GM23338 (cell line): Measurements from ENCODE around the gene DYNC2LI1. TPM values are rescaled to one million over a fixed set of nuclear protein-coding genes. Genes with fewer than 3 reads are reported as not detected.

ENCODE experiments used
- ATAC-seq: fragments of 200-7000 bp; cut with Tn5 transposase; 3 replicates; pipeline ENCODE4 v1.9.1; 2020
- DNase-seq: peaks from one replicate; pipeline ENCODE4 v3.0.0-alpha.2; 2015; ENCODE audit warnings: low spot score
- H2AFZ ChIP-seq: fragments of 200-600 bp; sonication (generic); 2 replicates; pipeline ENCODE4 v1.8.0; 2016; ENCODE audit warnings: antibody characterized with exemption, mild to moderate bottlenecking, moderate library complexity
- H3F3A ChIP-seq: fragments of 200-600 bp; sonication (generic); replicated peaks from 2 replicates; pipeline ENCODE4 v1.8.0; 2017; ENCODE audit warnings: antibody characterized with exemption, mixed run types, low read depth
- H3K27ac ChIP-seq: fragments of 200-600 bp; sonication (generic); 2 replicates; pipeline ENCODE4 v1.6.1; 2016; ENCODE audit warnings: low read depth
- H3K27me3 ChIP-seq: fragments of 200-600 bp; sonication (generic); 2 replicates; pipeline ENCODE4 v1.8.0; 2016; ENCODE audit warnings: mild to moderate bottlenecking, mixed run types, moderate library complexity; ENCODE audit not compliant: insufficient read depth
- H3K36me3 ChIP-seq: fragments of 200-600 bp; sonication (generic); 2 replicates; pipeline ENCODE4 v1.8.0; 2016; ENCODE audit warnings: mild to moderate bottlenecking; ENCODE audit not compliant: insufficient read depth
- H3K4me1 ChIP-seq: fragments of 200-600 bp; sonication (generic); 2 replicates; pipeline ENCODE4 v1.8.0; 2016; ENCODE audit warnings: mild to moderate bottlenecking, moderate library complexity; ENCODE audit not compliant: insufficient read depth
- H3K4me2 ChIP-seq: fragments of 200-600 bp; sonication (generic); 2 replicates; pipeline ENCODE4 v1.7.1; 2017; ENCODE audit warnings: mixed run types
- H3K4me3 ChIP-seq: fragments of 200-600 bp; sonication (generic); 2 replicates; pipeline ENCODE4 v1.6.1; 2016; ENCODE audit warnings: mixed run types
- H3K79me2 ChIP-seq: fragments of 200-600 bp; sonication (generic); replicated peaks from 2 replicates; pipeline ENCODE4 v1.8.0; 2017; ENCODE audit warnings: mild to moderate bottlenecking; ENCODE audit not compliant: insufficient read depth
- H3K9me2 ChIP-seq: fragments of 200-600 bp; sonication (generic); 2 replicates; pipeline ENCODE4 v1.8.0; 2017; ENCODE audit not compliant: insufficient read depth
- H4K20me1 ChIP-seq: fragments of 200-600 bp; sonication (generic); replicated peaks from 2 replicates; pipeline ENCODE4 v1.8.0; 2017; ENCODE audit warnings: mild to moderate bottlenecking; ENCODE audit not compliant: insufficient read depth
- H3K27ac Mint-ChIP-seq: 2 replicates; pipeline ENCODE4 v1.8.0; 2020; ENCODE audit warnings: inconsistent platforms, mild to moderate bottlenecking, moderate library complexity, mixed read lengths
- H3K27me3 Mint-ChIP-seq: 3 replicates; pipeline ENCODE4 v1.8.0; 2022; ENCODE audit warnings: low read depth, mild to moderate bottlenecking, moderate library complexity, mixed read lengths, inconsistent platforms; ENCODE audit not compliant: insufficient read depth, poor library complexity
- H3K36me3 Mint-ChIP-seq: 3 replicates; pipeline ENCODE4 v1.8.0; 2021; ENCODE audit warnings: low read depth, mild to moderate bottlenecking, inconsistent platforms, moderate library complexity, mixed read lengths
- H3K4me1 Mint-ChIP-seq: 3 replicates; pipeline ENCODE4 v1.8.0; 2020; ENCODE audit warnings: mild to moderate bottlenecking, inconsistent platforms, mixed read lengths
- H3K4me3 Mint-ChIP-seq: 3 replicates; pipeline ENCODE4 v1.8.0; 2021; ENCODE audit warnings: moderate library complexity, mild to moderate bottlenecking, inconsistent platforms, mixed read lengths
- H3K9me3 Mint-ChIP-seq: 3 replicates; pipeline ENCODE4 v1.8.0; 2020; ENCODE audit warnings: moderate library complexity, mild to moderate bottlenecking, inconsistent platforms, mixed read lengths
- CTCF ChIP-seq, 2 experiments: fragments of 200-600 bp in 1 of 2; sonication (generic) in 1 of 2; conservative IDR thresholded peaks; 2 replicates each; pipeline versions ENCODE4 v1.5.1 to v1.6.1; 2016 to 2017; ENCODE audit warnings: antibody characterized with exemption in 2 of 2, low read depth in 2 of 2, mild to moderate bottlenecking in 2 of 2, moderate library complexity in 1 of 2
- EZH2 ChIP-seq: fragments of 200-600 bp; sonication (generic); IDR thresholded peaks from one replicate; pipeline ENCODE4 v1.8.0; 2017; ENCODE audit warnings: antibody characterized with exemption, mild to moderate bottlenecking, low read depth; ENCODE audit not compliant: unreplicated experiment
- POLR2AphosphoS5 ChIP-seq: IDR thresholded peaks from 2 replicates; pipeline ENCODE4 v1.6.1; 2016; ENCODE audit warnings: antibody characterized with exemption, low read depth
- REST ChIP-seq: IDR thresholded peaks from one replicate; pipeline ENCODE4 v1.6.1; 2018; ENCODE audit warnings: antibody characterized with exemption; ENCODE audit not compliant: unreplicated experiment
- STAT1 ChIP-seq: IDR thresholded peaks from one replicate; pipeline ENCODE4 v1.6.1; 2016; ENCODE audit warnings: antibody characterized with exemption; ENCODE audit not compliant: unreplicated experiment
- ZNF462 ChIP-seq: fragments of 250-450 bp; sonication (Bioruptor Pico); IDR thresholded peaks from 2 replicates; pipeline ENCODE4 v1.5.0; 2020; ENCODE audit warnings: mild to moderate bottlenecking, moderate library complexity
- polyA plus RNA-seq: library from polyadenylated mRNA; unstranded; fragments of >200 nt; fragmentation: Nextera tagmentation; extraction: Ambion mirVana; gene quantifications from 2 replicates; pipeline ENCODE4 v1.2.1, GENCODE V29; 2016
- total RNA-seq: library from RNA; depleted of rRNA; stranded (reverse); fragments of >200 nt; shearing (Covaris generic); gene quantifications from 2 replicates; pipeline ENCODE4 v1.2.3, GENCODE V29; 2014
- TF ChIP-seq, protein P1 (sequence below): IDR thresholded peaks from 2 replicates; pipeline ENCODE4 v1.6.1; 2016; ENCODE audit warnings: antibody characterized with exemption

The DYNC2LI1 gene
- total and polyA plus RNA-seq, 2 experiments from 2014 or later: 8.4 to 11.5 TPM

DNA sequence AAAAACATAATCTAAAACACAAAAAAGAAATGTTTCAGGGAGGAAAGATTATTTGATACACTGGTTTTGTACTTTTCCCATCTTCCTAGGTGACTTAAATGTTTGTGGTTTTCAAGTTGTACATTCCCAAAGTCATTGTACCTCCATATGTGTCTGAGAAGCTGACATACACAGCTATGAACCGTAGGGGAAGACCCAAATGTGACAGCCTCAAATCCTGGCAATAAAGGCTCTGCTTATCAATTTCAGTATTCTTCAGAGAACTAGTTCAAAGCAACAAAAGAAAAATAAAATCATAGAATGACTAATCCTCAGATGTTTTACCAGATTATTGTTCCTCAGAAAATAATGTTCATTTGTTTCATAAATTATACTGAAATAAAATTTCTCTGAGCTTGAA lies 2.5 kb downstream of the DYNC2LI1 start (continued):
- TF ChIP-seq ZNF462 (CRISPR knock-in tag): no peak
- TF ChIP-seq, protein P1, sequence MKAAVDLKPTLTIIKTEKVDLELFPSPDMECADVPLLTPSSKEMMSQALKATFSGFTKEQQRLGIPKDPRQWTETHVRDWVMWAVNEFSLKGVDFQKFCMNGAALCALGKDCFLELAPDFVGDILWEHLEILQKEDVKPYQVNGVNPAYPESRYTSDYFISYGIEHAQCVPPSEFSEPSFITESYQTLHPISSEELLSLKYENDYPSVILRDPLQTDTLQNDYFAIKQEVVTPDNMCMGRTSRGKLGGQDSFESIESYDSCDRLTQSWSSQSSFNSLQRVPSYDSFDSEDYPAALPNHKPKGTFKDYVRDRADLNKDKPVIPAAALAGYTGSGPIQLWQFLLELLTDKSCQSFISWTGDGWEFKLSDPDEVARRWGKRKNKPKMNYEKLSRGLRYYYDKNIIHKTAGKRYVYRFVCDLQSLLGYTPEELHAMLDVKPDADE: no peak
- TF ChIP-seq EZH2: no peak

GRCh38 chr2:43777306-43777926 lies 3.6 kb downstream of the DYNC2LI1 start:
- Histone ChIP-seq H3K36me3 (no peaks in the 10 kb centered on the region), H4K20me1 (no peaks in the 10 kb centered on the region), H3K27me3 (no peaks in the 10 kb centered on the region), H3K4me1 (peaks cover 4% of the 10 kb centered on the region), H3K79me2 (no peaks in the 10 kb centered on the region), H3K4me3 (no peak overlapping the region), H3F3A (no peaks in the 10 kb centered on the region), H3K27ac (no peak overlapping the region), H2AFZ (no peak overlapping the region), H3K9me2 (no peaks in the 10 kb centered on the region), H3K4me2 (no peak overlapping the region)
- DNase-seq (no peak), ATAC-seq (no peak)
- H3K9me3 Mint-ChIP-seq: no peaks in the 10 kb centered on the region
- H3K4me1 Mint-ChIP-seq: peaks cover 7% of the 10 kb centered on the region; the same call in 2 of the 3 replicates
- peaks cover 3% of the 10 kb centered on the region for H3K27me3 Mint-ChIP-seq
- H3K27ac Mint-ChIP-seq: no peak overlapping the region
- no peak overlapping the region for H3K4me3 Mint-ChIP-seq
- no peaks in the 10 kb centered on the region for H3K36me3 Mint-ChIP-seq
- TF ChIP-seq STAT1: no peak
- no peak for TF ChIP-seq EZH2
- TF ChIP-seq POLR2AphosphoS5: no peak
- no peak for TF ChIP-seq CTCF (conservative IDR thresholded peaks at IDR 0.05; ENCODE audit: low read depth in 2 of 2)
- no peak for TF ChIP-seq REST
